ENCODE measurements around the gene SH3RF2.

DNA sequence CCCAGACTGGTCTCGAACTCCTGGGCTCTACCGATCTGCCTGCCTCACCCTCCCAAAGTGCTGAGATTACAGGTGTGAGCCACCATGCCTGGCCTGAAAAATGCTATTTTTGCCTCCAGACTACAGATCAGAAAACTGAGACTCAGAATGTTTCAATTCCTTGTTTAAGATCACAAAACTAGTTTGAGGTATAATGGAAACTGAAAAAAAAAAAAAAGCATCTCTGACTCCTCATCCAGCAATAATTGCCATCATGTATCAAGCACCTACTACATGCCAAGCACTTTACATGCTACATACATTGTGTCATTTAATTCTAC, 133.4 kb downstream of the SH3RF2 start:
- TF ChIP-seq, protein P1, sequence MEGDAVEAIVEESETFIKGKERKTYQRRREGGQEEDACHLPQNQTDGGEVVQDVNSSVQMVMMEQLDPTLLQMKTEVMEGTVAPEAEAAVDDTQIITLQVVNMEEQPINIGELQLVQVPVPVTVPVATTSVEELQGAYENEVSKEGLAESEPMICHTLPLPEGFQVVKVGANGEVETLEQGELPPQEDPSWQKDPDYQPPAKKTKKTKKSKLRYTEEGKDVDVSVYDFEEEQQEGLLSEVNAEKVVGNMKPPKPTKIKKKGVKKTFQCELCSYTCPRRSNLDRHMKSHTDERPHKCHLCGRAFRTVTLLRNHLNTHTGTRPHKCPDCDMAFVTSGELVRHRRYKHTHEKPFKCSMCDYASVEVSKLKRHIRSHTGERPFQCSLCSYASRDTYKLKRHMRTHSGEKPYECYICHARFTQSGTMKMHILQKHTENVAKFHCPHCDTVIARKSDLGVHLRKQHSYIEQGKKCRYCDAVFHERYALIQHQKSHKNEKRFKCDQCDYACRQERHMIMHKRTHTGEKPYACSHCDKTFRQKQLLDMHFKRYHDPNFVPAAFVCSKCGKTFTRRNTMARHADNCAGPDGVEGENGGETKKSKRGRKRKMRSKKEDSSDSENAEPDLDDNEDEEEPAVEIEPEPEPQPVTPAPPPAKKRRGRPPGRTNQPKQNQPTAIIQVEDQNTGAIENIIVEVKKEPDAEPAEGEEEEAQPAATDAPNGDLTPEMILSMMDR (conservative IDR thresholded peaks at IDR 0.05; ENCODE audit: low read length) = no peak
- TF ChIP-seq EZH2phosphoT487 (IDR thresholded peaks at IDR 0.05; ENCODE audit: borderline replicate concordance, low read depth, low read length) = no peak

All from OCI-LY7 (cell line).